ENCODE measurements around the gene MRS2.

DNA sequence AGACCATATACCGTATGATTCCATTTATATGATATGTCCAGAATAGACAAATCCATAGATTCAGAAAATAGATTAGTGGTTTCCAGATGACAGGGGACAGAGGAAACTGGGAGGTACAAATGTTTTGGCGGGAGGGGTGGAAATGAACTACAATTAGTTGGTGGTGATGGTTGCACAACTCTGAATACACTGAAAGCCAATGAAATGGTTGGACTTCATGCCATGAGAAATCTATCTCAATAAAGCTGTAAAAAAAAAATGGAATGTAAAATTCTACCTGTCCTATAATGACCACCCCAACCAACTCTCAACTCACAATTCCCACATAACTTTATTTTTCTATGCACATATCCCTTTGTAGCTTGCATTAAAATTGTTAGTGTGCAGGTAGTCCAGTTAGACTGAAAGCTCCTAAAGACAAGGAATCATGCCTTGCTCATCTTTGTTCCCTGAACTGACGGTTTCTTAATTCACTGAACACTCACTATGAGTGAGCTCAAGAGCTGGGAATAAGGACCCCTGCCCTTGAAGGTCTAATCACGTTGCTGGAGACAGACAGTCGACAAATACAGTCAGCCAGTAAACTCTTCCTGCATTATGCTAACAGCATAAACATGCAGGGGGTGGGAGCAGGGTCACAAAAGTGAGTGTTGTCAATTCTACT lies 46.3 kb upstream of the MRS2 start:
- TF ChIP-seq, protein P1, sequence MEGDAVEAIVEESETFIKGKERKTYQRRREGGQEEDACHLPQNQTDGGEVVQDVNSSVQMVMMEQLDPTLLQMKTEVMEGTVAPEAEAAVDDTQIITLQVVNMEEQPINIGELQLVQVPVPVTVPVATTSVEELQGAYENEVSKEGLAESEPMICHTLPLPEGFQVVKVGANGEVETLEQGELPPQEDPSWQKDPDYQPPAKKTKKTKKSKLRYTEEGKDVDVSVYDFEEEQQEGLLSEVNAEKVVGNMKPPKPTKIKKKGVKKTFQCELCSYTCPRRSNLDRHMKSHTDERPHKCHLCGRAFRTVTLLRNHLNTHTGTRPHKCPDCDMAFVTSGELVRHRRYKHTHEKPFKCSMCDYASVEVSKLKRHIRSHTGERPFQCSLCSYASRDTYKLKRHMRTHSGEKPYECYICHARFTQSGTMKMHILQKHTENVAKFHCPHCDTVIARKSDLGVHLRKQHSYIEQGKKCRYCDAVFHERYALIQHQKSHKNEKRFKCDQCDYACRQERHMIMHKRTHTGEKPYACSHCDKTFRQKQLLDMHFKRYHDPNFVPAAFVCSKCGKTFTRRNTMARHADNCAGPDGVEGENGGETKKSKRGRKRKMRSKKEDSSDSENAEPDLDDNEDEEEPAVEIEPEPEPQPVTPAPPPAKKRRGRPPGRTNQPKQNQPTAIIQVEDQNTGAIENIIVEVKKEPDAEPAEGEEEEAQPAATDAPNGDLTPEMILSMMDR (IDR thresholded peaks at IDR 0.05), result no peak
- no peak for TF ChIP-seq POLR2A (IDR thresholded peaks at IDR 0.05)
- TF ChIP-seq EP300 (IDR thresholded peaks at IDR 0.05), result no peak
